H7 (cell line): ENCODE data around the gene LIFR. TPM values are rescaled to one million over a fixed set of nuclear protein-coding genes. Genes with fewer than 3 reads are reported as not detected.
"Not testable (repeated sequence)": the region's sequence is repeated elsewhere in the genome, so short reads cannot be mapped to it uniquely, and the experiment has no call there.

Experiments used
- DNase-seq: peaks from one replicate; pipeline ENCODE4 v3.0.0; 2012
- H3K27me3 ChIP-seq: 2 replicates; pipeline ENCODE4 v1.6.0; 2011; ENCODE audit warnings: mild to moderate bottlenecking, low read length; ENCODE audit not compliant: control insufficient read depth, insufficient read depth
- H3K36me3 ChIP-seq: replicated peaks from 2 replicates; pipeline ENCODE4 v1.5.1; 2011; ENCODE audit warnings: low read length; ENCODE audit not compliant: control insufficient read depth, insufficient read depth
- H3K4me3 ChIP-seq: 2 replicates; pipeline ENCODE4 v1.5.1; 2011; ENCODE audit warnings: low read depth, mild to moderate bottlenecking, control low read depth, low read length, moderate library complexity; ENCODE audit not compliant: insufficient read depth
- total RNA-seq: library from RNA; depleted of rRNA; stranded (reverse); fragments of >200 nt; shearing (Covaris generic); gene quantifications from 2 replicates; pipeline ENCODE4 v1.2.3, GENCODE V29; 2014

LIFR gene
- total RNA-seq, 1 experiment from 2014 or later = 10.5 TPM

DNA sequence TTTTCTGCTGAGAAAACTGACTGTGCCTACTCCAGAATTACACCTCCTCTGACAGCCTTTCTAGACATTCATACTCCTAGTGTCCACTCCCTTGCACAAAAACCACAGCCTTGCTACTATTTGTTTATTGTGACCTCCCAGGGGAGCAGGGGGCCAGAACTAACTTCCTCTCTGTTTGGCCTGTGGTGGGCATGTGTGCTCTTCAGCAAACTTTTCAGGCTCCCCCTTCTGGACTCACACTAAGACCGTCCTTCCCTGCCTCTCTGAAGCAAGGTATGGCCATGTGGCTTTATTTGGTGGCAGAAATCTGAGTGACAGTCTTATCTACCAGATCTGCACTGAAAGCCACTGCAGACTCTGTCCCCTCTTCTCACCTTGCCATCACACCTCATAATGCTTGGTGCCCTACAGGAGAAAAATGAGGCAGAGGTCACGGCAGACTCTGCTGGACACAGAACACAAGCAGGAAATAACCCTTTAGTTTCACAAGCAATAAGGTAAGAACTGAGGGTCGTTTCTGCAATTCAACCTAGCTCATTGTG lies 28.2 kb downstream of the LIFR start:
- Histone ChIP-seq H3K4me3 (no peak overlapping the region), H3K27me3 (no peaks in the 10 kb centered on the region), H3K36me3 (no peaks in the 10 kb centered on the region)
- no peak for DNase-seq

DNA sequence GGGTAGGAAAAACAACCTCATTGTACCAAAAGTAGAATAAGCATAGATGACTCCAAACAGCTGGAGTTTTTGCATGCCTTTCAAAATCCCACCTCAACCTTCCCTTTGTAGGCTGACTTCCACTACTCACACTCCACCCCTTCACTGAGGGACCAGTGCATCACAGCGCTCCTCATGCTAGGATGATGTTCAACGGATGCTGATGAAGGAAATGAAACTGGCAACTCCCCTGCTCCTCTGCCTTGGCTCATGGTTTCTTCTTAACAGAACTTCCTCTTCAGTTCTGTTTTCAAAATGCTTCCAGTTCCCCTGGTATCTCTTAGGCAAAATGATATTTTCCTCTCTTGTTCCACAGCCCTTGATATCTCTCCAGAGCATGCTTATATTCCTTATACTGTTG lies 29.0 kb downstream of the LIFR start:
- H3K36me3 ChIP-seq = no peaks in the 10 kb centered on the region
- no peaks in the 10 kb centered on the region for H3K27me3 ChIP-seq
- H3K4me3 ChIP-seq = no peak overlapping the region
- no peak for DNase-seq

DNA sequence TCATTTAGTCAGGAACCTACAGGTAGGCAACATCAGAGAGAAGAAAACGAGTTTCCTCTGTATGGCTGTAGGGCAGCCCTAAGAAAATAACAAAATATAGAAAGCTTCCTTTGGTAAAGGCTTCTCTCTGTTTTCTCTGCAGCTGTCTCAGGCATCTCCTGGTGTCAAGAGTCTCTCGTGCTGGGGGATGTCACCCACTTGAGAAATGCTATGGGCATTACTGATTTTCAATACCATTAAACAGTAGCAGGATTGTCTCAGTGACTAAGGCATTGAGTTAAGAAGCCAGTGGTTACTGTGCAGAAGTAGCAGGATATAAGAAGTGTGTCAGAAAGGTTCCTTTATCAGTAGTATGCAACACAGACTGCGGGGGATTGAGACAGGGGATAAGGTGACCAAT lies 32.4 kb downstream of the LIFR start:
- DNase-seq = no peak
- Histone ChIP-seq H3K36me3 (peaks cover 7% of the 10 kb centered on the region; the same call in 1 of the 2 replicates), H3K27me3 (no peaks in the 10 kb centered on the region), H3K4me3 (no peak overlapping the region)

DNA sequence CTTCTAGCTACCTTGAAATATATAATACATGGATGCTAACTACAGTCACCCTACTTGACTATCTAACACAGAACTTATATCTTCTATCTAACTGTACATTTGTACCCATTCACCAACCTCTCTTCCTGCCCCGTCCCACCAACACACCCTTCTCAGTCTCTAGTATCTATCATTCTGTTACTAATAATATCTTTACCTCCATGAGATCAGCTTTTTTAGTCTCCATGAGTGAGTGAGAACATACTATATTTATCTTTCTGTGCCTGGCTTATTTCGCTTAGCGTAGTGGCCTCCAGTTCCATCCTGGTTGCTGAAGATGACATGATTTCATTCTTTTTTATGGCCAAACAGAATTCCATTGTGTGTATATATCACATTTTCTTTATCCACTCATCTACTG lies 37.0 kb downstream of the LIFR start:
- Histone ChIP-seq H3K36me3 (peaks cover 7% of the 10 kb centered on the region; the same call in 1 of the 2 replicates), H3K4me3 (no peak overlapping the region), H3K27me3 (no peaks in the 10 kb centered on the region)
- DNase-seq = no peak

DNA sequence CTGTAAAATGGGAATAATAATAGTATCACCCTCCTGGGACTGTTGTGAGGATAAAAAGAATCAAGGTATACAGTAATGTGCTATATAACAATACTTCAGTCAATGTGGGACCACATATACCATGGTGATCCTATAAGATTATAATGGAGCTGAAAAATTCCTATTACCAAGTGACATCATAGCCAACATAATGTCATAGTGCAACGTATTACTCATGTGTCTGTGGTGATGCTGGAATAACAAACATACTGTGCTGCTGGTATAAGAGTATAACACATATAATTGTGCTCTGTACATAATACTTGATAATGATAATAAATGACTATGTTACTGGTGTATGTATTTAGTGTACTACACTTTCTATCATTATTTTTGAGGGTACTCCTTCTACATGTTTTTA lies 38.1 kb downstream of the LIFR start:
- Histone ChIP-seq H3K27me3 (no peaks in the 10 kb centered on the region), H3K36me3 (peaks cover 7% of the 10 kb centered on the region; the same call in 1 of the 2 replicates), H3K4me3 (no peak overlapping the region)
- DNase-seq = no peak

DNA sequence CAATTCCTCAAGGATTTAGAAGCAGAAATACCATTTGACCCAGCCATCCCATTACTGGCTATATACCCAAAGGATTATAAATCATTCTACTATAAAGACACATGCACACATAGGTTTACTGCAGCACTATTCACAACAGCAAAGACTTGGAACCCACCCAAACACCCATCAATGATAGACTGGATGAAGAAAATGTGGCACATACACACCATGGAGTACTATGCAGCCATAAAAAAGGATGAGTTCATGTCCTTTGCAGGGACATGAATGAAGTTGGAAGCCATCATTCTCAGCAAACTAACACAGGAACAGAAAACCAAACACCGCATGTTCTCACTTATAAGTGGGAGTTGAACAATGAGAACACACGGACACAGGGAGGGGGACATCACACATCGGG lies 39.8 kb downstream of the LIFR start:
- not testable (repeated sequence) for H3K36me3 ChIP-seq, H3K27me3 ChIP-seq, H3K4me3 ChIP-seq, DNase-seq

DNA sequence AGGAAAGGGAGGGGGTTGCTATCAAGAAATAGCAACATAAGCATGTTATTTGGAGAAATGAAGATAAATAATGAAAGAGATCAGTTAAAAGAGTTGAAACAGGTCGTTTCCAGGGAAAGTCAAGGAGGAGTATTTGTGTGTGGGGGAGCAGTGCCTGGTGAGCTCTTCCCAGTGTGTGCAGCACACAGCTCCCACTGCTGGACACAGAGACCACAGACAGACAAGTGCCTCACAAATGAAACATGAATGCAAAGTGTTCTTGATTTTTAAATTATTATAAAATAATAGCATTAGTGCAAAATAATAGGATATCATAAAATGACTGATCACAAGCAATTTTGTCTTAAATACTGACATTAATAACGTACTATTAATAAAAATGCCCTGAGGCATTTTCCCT lies 40.8 kb downstream of the LIFR start:
- H3K27me3 ChIP-seq = no peaks in the 10 kb centered on the region
- H3K4me3 ChIP-seq = no peak overlapping the region
- no peak for DNase-seq
- H3K36me3 ChIP-seq = no peaks in the 10 kb centered on the region

DNA sequence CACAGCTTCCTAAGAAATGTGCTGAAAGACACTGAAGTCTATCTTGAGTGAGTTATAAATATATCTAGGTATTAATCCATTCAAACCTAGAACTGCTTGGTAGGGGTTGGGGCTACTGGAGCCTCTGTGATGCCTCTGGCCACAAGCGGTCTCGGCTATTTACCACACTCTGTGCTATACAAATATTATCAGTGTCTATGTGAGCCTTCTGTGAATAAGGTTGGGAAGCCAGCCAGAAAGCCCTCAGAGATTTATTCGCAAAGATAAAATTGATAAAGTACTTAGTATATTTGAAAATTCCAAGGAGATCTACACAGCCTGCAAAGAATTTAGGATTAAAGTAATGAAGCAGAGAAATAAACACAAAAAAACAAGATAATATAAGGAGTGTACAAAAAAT lies 41.4 kb downstream of the LIFR start:
- no peaks in the 10 kb centered on the region for H3K36me3 ChIP-seq

DNA sequence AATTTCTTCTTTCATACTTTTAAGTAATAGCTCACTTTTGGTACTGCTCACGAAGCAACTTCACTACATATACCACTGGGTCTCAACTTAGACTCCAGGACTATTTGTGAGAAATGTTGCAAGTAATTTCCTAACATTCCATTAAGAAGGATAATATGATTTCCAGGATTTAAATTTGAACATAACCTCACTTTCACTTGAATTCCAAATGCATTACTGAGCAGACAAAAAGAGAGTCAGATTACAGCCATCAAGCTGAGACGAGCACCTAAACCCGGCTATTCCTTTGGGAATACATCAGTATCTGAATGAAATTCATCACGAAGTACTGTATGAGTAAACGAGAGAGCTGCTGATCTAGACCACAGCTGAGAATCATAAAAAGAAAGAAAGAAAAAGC lies 47.3 kb downstream of the LIFR start:
- Histone ChIP-seq H3K4me3 (no peak overlapping the region), H3K27me3 (no peaks in the 10 kb centered on the region), H3K36me3 (no peaks in the 10 kb centered on the region)
- no peak for DNase-seq

More for the DNA sequence above, 41.4 kb downstream of the LIFR start:
- DNase-seq = no peak
- Histone ChIP-seq H3K27me3 (no peaks in the 10 kb centered on the region), H3K4me3 (no peak overlapping the region)

DNA sequence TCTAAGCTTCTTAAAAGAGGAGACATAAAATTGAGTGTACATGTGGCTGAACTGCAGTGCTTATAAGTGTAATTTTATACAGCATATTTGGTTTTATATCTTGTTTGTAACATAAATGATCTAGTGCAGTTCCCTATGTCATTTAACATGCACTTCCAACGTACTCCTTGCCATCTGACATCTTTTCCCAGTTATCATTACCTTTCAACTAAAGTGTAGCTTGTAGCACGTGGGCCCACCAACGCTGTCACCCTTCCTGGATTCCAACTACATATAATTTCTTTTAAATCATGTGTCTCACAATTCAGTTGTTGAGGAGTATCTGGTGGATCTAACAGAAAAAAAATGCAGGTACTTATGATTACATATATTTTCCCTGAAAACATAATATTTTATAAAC lies 50.1 kb downstream of the LIFR start:
- no peaks in the 10 kb centered on the region for H3K36me3 ChIP-seq
- DNase-seq = no peak
- H3K27me3 ChIP-seq = no peaks in the 10 kb centered on the region
- H3K4me3 ChIP-seq = no peak overlapping the region

DNA sequence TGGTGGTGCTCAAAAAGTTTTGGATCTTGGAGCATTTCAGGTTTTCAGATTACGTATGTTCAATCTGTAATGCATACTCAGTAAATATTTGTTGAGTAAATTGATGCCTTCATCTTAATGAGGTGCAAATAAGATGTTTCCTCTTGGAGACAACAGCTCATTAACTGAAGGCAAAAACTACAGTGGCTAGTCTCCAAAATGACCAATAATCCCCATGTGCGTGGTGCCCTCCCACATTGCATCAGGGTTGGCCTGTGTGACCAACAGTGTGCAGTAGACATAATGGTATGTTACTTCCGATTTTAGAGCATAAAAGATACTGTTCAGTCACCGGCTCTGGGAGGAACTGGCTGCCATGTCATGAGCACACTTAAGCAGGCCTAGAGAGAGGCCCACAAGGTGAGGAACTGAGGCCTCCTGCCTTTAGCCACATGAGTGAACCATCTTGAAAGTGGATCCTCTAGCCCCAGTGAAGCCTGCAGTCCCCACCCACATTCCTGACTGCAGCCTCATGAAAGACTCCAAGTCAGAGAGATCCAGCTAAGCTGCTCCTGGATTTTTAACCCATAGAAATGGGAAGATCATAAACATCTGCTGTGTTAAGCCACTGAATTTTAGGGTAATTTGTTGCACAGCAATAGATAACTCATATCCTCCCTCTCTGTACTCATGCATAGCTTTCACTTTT lies 55.7 kb downstream of the LIFR start:
- Histone ChIP-seq H3K4me3 (no peak overlapping the region), H3K27me3 (no peaks in the 10 kb centered on the region), H3K36me3 (no peaks in the 10 kb centered on the region)
- DNase-seq = no peak

DNA sequence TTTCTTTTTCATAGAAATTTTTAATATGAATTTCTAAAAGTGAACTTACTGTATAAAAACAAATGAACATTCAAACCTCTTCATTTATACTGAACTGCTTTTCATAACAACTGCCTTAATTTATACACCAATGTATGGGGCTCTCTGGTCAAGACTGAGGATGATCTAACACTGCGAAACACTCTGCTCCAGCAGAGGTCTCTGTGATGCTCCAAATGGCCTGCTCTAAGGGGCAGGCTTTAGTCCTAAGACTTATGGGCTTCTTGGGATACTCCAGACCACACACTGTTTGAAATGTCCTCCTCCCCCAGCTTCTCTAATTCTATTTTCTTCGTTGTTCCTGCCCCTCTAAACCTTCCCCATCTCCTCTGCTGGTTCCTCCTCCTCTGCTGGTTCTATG lies 58.5 kb downstream of the LIFR start:
- peak; percentile 22 for DNase-seq
- Histone ChIP-seq H3K36me3 (no peaks in the 10 kb centered on the region), H3K4me3 (no peak overlapping the region), H3K27me3 (no peaks in the 10 kb centered on the region)

DNA sequence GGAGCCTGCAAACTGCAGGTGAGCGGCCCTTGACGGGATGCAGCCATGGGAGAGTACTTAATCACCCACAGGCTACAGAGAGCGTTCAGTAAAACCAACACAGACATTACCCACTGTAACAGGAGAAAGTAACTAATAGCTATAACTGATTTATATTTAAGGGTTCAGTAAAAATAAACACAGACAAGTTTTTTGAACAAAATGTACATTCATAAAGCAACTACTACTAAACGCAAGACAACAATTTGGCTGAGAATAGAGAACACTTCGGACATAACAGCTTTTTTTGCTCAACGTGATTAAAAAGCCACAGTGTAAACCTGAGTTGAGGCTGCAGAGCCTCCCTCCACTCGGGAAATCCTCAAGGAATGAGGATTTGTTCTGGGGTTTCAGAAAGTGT lies 61.7 kb downstream of the LIFR start:
- Histone ChIP-seq H3K4me3 (no peak overlapping the region), H3K27me3 (no peaks in the 10 kb centered on the region), H3K36me3 (no peaks in the 10 kb centered on the region)
- no peak for DNase-seq

DNA sequence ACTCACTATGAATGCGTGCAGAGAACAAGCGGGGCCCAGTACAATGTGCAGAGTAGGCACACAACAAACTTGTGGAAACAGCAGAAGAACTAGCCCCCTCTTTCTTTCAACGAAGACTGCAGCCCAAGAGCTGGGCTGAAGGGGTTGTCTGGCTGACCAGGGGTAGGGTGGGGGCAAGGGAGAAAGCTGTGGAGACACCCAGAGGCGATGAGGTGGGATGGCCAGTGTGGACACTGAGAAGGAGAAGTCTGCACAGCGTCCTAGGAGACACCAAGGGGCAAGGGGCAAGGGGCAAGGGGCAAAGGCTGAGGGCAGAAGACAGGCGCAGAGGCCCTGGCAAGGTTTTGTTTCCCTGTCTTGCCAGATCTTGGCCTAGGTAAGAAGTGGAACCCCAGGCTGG lies 62.3 kb downstream of the LIFR start:
- DNase-seq = no peak
- Histone ChIP-seq H3K27me3 (no peaks in the 10 kb centered on the region), H3K4me3 (no peak overlapping the region), H3K36me3 (no peaks in the 10 kb centered on the region)

DNA sequence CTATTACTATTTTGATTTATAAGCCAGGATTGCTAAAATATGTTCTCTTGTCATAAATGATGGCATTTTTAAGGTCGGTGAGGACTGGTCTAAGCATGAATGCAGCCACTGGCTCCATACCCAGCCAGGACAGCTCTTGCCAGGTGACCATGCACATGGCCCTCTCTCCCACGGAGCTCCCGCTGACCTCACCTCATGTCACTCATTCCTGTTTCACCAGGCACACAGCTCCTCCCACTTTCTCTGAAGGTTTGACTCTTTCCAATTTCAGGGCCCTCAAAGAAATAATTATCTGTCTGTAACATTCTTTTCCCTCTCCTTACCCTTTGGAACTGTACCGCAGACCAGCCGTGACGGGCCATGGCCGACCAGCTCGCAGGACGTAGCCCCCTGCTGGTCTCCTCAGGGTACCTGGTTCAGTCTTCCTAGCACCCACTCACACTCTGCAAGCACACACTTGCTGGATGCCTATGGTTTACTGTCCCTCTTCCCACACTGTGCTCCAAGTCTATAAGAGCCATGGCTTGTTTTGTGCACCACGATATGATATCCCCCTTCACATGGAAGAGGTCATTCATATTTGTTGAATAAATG lies 72.5 kb downstream of the LIFR start:
- Histone ChIP-seq H3K36me3 (no peaks in the 10 kb centered on the region), H3K4me3 (no peak overlapping the region), H3K27me3 (no peaks in the 10 kb centered on the region)
- no peak for DNase-seq
